GM23248 (cell line): ENCODE data around the gene PBOV1.

ENCODE experiments used
- EZH2 ChIP-seq: fragments of 200-600 bp; sonication (generic); IDR thresholded peaks from 2 replicates; pipeline ENCODE4 v1.6.1; 2018; ENCODE audit warnings: antibody characterized with exemption, mild to moderate bottlenecking; ENCODE audit not compliant: insufficient read depth, poor library complexity, severe bottlenecking
- EZH2phosphoT487 ChIP-seq: fragments of 200-600 bp; sonication (generic); IDR thresholded peaks from 2 replicates; pipeline ENCODE4 v1.6.1; 2018; ENCODE audit warnings: antibody characterized with exemption, moderate library complexity, mild to moderate bottlenecking, low read depth; ENCODE audit not compliant: insufficient read depth

GRCh38 chr6:138258991-138259390 is 40.7 kb upstream of the PBOV1 start:
- TF ChIP-seq EZH2 (no peak), EZH2phosphoT487 (no peak)
